GM21528 (cell line): ENCODE measurements around the gene PCBP3.
A peak's percentile ranks its signal among the peaks of the same experiment; 100 is the strongest.
"Not testable (repeated sequence)": the region's sequence is repeated elsewhere in the genome, so short reads cannot be mapped to it uniquely, and the experiment has no call there.

Experiments
- ATAC-seq: cut with Tn5 transposase; IDR thresholded peaks from one replicate; pipeline ENCODE4 v1.9.1; 2021; ENCODE audit warnings: mild to moderate bottlenecking, moderate library complexity; ENCODE audit not compliant: unreplicated experiment, low FRiP score

Gene PCBP3

GRCh38 chr21:45632637-45633251 lies 10.8 kb upstream of the PCBP3 start:
- no peak for ATAC-seq

GRCh38 chr21:45634511-45635183 lies 8.9 kb upstream of the PCBP3 start:
- no peak for ATAC-seq

GRCh38 chr21:45635271-45636151 lies 8.0 kb upstream of the PCBP3 start:
- ATAC-seq: no peak

- no peak for ATAC-seq
Observed at GRCh38 chr21:45636459-45636858, 7.1 kb upstream of the PCBP3 start.

- no peak for ATAC-seq
Observed at GRCh38 chr21:45636951-45637646, 6.4 kb upstream of the PCBP3 start.

- no peak for ATAC-seq
Observed at GRCh38 chr21:45637883-45638282, 5.6 kb upstream of the PCBP3 start.

GRCh38 chr21:45638707-45639106 lies 4.8 kb upstream of the PCBP3 start:
- no peak for ATAC-seq

GRCh38 chr21:45639206-45640000 lies 4.1 kb upstream of the PCBP3 start:
- ATAC-seq: no peak

GRCh38 chr21:45640001-45640887 lies 3.3 kb upstream of the PCBP3 start:
- ATAC-seq: no peak

- ATAC-seq: no peak
Observed at GRCh38 chr21:45640888-45641479, 2.5 kb upstream of the PCBP3 start.

- no peak for ATAC-seq
Observed at GRCh38 chr21:45641480-45642035, 2.0 kb upstream of the PCBP3 start.

- no peak for ATAC-seq
Observed at GRCh38 chr21:45642122-45642813, 1.3 kb upstream of the PCBP3 start.

GRCh38 chr21:45644041-45644906 lies 749 bp downstream of the PCBP3 start:
- ATAC-seq: peak; percentile 15

- no peak for ATAC-seq
Observed at GRCh38 chr21:45651921-45652320, 8.4 kb downstream of the PCBP3 start.

- ATAC-seq: no peak
Observed at GRCh38 chr21:45655124-45655523, 11.6 kb downstream of the PCBP3 start.

- not testable (repeated sequence) for ATAC-seq
Observed at GRCh38 chr21:45656114-45656513, 12.6 kb downstream of the PCBP3 start.
